SK-N-DZ (cell line): ENCODE measurements around the gene ANGEL2. TPM values are rescaled to one million over a fixed set of nuclear protein-coding genes. Genes with fewer than 3 reads are reported as not detected.
"Not testable (repeated sequence)": the region's sequence is repeated elsewhere in the genome, so short reads cannot be mapped to it uniquely, and the experiment has no call there.

Experiments
- DNase-seq: peaks from one replicate; pipeline ENCODE4 v3.0.0-alpha.2; 2015; ENCODE audit warnings: low spot score
- polyA plus RNA-seq, 2 experiments: library from polyadenylated mRNA; depleted of rRNA; stranded (reverse); fragments of >200 nt; gene quantifications; 2 replicates each; pipeline ENCODE4 v1.2.3, GENCODE V29; 2014

Gene ANGEL2, protein sequence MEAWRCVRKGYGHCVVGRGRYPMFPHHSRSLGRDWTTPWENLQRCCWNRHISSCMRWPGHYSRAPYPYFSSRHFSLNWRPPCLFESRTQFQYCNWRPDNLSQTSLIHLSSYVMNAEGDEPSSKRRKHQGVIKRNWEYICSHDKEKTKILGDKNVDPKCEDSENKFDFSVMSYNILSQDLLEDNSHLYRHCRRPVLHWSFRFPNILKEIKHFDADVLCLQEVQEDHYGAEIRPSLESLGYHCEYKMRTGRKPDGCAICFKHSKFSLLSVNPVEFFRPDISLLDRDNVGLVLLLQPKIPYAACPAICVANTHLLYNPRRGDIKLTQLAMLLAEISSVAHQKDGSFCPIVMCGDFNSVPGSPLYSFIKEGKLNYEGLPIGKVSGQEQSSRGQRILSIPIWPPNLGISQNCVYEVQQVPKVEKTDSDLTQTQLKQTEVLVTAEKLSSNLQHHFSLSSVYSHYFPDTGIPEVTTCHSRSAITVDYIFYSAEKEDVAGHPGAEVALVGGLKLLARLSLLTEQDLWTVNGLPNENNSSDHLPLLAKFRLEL
- polyA plus RNA-seq (2014; cell fraction: cytosol; rRNA removed): 37.4 and 39.8 TPM in 2 replicates
- 49.1 and 67.7 TPM in 2 replicates for polyA plus RNA-seq (2014; cell fraction: nucleus; rRNA removed)

GRCh38 chr1:213015099-213016050, at the start of gene ANGEL2:
Gene ANGEL2 (minus strand): TSS chr1:213015867. CDS start chr1:213015671, 196 bp downstream.
- DNase-seq: peak; percentile 97

DNA sequence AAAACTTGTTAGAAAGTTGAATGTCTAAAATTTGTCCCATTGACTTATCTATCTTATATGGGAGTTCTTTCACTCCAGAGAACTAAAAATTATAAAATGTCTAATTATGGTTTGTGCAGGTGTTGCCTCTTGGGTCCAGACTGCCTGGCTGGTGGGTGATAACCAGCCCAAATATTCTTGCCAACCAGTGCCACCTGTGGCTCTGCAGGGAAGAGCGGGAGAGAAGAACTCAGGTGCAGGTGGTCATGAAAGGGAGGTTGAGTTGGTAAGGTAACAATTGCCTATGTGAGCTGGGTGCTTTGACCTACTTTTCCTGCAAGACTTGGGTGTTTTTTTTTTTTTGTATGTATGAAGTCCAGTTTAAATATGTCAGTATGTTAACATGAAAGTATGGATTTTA, 45.6 kb upstream of the ANGEL2 start:
- peak; percentile 51 for DNase-seq

DNA sequence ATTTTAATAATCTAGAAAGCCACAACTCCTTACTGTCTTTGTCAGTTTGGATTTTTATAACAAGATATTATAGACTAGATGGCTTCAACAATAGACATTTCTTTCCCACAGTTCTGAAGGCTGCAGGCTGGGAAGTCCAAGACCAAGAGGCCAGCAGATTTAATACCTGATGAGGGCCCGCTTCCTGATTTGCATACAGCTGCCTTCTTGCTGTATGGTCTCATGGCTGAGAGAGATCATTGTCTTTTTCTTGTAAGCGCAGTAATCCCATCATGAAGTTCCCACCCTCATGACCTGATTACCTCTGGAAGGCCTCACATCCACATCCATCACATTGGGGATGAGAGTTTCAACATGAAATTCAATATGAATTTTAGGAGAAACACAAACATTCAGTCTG, 45.2 kb upstream of the ANGEL2 start:
- peak; percentile 91 for DNase-seq

DNA sequence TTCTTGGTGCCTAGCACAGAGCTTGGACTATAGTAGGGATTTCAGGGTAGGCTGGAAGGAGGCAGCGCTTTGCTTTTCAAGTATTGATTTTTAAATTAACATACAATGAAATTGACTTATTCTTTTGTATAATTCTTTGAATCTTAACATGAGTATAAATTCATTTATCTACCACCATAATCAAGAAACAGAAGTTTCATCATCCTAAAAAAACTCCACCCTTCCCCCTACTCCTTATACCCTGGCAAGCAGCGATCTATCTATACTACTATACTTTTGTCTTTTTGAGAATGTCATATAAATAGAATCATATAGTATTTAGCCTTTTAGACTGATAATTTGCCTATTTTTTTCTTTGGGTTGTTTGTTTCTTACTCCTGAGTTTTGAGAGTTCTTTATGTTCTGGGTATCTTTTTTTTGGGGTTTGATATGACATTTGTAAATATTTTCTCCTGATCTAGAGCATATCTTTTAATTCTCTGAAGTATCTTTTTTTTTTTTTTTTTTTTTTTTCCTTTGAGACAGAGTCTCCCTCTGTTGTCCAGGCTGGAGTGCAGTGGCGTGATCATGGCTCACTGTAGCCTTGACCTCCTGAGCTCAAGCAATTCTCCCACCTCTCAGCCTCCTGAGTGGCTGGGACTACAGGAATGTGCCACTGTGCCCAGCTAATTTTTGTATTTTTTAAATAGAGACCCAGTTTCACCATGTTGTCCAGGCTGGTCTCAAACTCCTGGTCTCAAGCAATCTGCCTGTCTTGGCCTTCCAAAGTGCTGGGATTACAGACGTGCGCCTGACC, 41.8 kb upstream of the ANGEL2 start:
- DNase-seq: no peak

GRCh38 chr1:213055767-213056166, 40.1 kb upstream of the ANGEL2 start:
- DNase-seq: no peak

DNA sequence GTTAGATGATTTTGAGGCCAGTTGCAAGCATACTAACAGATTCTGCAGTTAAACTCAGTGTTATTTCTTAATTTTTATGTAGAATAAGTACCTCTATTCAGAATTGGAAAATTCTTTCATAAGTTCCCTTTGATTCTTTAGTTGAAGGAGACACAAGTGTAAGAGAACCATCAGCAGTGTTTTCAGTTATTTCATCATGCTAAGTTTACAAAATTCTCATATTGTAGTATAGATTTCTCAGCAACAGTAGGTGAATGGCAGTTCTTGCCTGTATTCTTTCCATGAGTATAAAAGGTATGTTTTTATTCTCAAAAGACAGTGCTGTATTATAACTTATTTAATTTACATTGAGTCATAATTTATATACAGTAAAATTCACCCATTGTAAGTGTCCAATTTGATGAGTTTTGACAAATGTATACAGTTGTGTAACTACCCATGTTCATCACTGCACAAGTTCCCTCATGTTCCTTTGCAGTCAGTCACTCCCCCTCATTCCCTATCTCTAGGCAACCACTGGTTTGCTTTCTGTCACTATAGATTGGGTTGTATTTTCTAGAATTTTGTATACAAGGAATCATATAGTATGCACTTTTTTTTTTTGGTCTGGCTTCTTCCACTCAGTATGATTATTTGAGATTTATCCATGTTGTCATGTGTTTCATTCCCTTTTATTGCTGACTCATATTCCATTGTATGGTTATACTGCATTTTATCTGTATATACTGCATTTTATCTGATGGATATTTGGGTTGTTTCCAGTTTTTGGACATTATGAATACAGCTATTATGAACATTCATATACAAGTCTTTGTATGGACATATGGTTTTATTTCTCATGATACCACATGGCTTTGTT, 39.3 kb upstream of the ANGEL2 start:
- no peak for DNase-seq

DNA sequence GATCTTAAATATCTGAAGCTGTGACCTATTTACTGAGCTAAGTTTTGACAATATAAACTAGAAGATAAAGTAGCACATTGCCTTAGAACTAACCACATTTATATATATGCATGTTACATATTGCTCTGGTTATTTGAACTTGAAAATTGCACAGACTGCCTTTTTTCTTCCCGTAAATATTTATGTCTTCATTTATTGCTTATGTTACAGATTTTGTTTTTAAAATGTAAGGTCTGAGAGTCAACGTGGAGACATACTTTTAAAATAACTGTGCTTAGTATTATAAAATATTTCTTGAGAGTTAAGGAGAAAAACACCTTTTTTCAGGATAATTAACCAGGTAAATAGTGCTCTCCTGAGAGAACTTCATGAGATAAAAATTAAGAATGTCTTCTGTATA, 38.5 kb upstream of the ANGEL2 start:
- no peak for DNase-seq

DNA sequence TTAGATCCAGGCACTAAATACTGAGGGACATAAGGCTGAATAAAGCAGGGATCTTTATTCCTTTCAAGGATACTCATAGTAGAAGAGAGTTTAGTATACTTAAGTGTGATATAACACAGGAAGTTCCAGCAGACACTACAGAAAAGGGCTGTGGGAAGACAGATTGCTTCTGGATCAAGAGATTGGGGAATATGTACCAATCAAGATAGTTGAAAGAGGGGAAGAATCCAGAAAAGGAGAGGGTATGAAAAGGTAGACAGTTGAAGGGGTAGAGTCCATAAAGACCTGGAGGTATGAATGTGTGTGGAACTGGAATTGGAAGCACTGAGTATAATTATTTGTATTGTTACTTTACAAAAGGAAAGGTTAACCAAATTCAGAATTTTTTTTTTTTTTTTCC, 37.8 kb upstream of the ANGEL2 start:
- no peak for DNase-seq

DNA sequence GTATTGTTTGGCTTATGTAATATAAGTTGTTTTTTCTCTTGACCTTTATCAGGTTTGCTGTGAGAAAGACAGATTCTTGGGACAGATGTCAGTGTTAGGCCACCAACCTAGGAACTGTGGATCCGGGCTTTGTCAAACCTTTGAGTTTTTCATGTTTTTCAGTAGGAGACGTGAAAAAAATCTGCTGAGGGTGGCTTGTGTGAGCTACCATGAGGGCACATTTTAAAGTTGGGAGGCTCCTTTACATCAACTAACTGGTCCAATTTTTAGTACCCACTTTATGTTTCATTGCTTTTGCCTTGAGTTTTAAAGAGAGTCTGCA, 36.2 kb upstream of the ANGEL2 start:
- no peak for DNase-seq

DNA sequence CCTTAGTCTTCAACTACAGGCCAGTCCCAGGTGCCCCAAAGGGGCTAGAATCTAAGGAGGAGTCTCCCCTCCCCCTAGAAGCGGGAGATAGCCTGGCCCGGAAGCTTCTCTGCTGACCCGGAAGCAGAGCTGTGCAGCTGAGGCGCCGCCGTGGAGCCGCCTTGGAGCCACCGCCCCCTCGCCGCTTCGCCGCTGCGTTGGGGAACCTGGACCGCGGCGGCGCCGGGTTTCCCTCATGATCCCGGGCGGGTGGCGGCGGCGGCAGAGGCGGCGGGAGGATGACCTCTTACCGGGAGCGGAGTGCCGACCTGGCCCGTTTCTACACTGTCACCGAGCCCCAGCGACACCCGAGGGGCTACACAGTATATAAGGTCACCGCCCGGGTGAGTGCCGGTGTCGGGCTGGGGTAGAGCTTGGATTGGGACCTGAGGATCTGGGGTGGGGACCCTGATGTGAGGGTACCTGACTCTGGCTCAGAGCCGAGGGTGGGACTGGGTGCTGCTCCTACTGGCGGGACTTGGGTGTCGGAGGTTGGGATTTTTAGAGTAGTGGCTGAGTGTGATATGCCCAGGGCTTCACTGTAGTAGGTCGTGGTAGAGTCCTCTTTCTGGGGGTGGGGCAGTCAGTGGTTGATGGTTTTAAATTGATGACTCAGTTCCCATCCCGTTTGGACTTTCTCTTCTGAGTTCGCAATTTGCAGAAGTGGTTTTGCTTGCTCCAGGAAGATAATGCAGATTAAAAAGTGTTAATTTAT, 35.6 kb upstream of the ANGEL2 start, which contains the start of gene RPS6KC1:
TSS of gene RPS6KC1 (plus strand) at position 115 of the 754 bp plus-strand sequence. CDS start at position 279, 164 bp downstream.
- peak; percentile 85 for DNase-seq

- no peak for DNase-seq
These were observed 35.1 kb upstream of the ANGEL2 start for GRCh38 chr1:213050745-213051126.

DNA sequence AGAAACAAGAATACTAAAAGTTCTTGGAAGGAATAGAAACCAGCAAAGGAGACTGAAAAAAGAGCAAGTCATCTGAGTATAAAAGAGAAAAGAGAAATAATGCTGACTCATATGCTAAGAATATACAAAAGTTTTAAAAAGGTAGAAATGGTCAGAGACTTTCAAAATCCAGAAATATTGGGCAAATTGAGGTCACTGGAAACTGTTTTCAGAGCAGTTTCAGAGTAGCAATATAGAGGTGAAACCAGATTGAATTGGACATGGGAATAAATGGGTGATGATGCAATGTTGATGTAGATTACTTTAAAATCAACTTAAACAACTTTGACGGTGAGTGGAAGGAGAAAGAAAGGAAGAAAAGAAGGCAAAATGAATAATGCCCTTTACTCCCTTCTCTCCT, 33.6 kb upstream of the ANGEL2 start:
- no peak for DNase-seq

- peak; percentile 29 for DNase-seq
These were observed 29.9 kb upstream of the ANGEL2 start for GRCh38 chr1:213045321-213046226.

DNA sequence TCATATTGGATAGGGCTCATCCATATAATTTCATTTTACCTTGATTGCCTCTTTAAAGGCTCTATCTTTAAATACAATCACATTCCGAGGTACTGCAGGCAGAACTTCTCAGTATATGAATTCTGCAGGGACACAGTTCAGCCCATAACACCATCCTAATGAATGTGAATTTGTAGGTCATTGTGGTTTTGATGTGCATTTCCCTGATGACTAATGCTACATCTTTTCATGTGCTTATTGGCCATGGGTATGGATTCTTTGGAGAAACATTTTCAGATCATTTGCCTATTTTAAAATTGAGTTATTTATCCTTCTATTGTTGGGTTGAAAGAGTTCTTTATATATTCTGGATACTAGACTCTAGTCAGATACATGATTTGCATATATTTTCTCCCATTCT, 25.8 kb upstream of the ANGEL2 start:
- no peak for DNase-seq

DNA sequence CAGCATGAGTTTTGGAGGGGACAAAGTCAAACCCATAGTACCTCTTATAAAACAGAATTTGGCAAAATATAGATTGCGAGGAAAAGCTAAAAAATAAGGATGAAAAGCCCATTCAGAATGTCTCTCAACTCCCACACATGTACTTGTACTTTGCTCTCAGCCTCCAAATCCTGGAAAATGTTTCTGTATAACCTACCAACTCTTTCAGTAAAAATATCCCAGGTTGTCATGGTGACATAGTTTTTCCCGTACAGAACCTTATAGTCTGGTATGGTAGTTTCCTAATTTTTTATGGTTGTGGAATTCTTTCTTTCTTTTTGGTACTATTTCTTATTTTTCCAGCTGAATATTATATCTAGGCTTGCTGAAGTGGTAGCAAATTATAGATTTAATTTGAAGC, 19.9 kb upstream of the ANGEL2 start:
- DNase-seq: no peak

DNA sequence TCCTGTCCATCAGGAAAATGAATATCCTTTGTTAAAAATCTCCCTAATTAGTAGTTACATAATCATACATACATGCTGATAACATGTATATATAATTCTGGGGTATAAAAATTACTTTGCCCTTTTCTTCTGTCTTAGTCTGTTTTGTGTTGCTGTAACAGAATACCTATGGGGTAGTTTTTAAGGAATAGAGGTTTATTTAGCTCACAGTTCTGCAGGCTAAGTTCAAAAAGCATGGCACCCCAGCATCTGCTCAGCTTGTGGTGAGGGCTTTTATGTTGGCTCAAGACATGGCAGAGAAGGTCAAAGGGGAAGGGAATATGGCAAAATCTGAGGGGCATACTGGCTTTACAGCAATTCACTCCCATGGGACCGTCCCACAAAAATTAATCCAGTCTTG, 19.0 kb upstream of the ANGEL2 start:
- DNase-seq: no peak

- no peak for DNase-seq
These were observed 17.0 kb upstream of the ANGEL2 start for GRCh38 chr1:213032651-213033050.

GRCh38 chr1:213027024-213027423, 11.4 kb upstream of the ANGEL2 start:
- DNase-seq: not testable (repeated sequence)
